ENCODE measurements around the gene CEBPG.

GRCh38 chr19:33343859-33344572 is 29.5 kb upstream of the CEBPG start:
- TF ChIP-seq POLR2AphosphoS5 (IDR thresholded peaks at IDR 0.05; ENCODE audit: low read depth, low read length), result no peak
- TF ChIP-seq, protein P1, sequence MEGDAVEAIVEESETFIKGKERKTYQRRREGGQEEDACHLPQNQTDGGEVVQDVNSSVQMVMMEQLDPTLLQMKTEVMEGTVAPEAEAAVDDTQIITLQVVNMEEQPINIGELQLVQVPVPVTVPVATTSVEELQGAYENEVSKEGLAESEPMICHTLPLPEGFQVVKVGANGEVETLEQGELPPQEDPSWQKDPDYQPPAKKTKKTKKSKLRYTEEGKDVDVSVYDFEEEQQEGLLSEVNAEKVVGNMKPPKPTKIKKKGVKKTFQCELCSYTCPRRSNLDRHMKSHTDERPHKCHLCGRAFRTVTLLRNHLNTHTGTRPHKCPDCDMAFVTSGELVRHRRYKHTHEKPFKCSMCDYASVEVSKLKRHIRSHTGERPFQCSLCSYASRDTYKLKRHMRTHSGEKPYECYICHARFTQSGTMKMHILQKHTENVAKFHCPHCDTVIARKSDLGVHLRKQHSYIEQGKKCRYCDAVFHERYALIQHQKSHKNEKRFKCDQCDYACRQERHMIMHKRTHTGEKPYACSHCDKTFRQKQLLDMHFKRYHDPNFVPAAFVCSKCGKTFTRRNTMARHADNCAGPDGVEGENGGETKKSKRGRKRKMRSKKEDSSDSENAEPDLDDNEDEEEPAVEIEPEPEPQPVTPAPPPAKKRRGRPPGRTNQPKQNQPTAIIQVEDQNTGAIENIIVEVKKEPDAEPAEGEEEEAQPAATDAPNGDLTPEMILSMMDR (IDR thresholded peaks at IDR 0.05), result no peak

Data from Panc1 (cell line).